IMR-90 (cell line): ENCODE measurements around the gene HINT3. TPM values are rescaled to one million over a fixed set of nuclear protein-coding genes. Genes with fewer than 3 reads are reported as not detected.
A peak's percentile ranks its signal among the peaks of the same experiment; 100 is the strongest.

ENCODE experiments used
- ATAC-seq: fragments of 200-7000 bp; cut with Tn5 transposase; 2 replicates; pipeline ENCODE4 v1.9.1; 2020; ENCODE audit warnings: low read depth, mild to moderate bottlenecking, moderate library complexity
- BruUV-seq: library from RNA; stranded (reverse); fragments of 400-500 nt; replicated peaks from 2 replicates; lab custom pipeline; 2021; lab: Mats Ljungman, UMichigan
- CTCF ChIA-PET: fragments of 300-600 bp; formaldehyde crosslinking; extraction: SDS; loops from one replicate; lab custom pipeline; 2021; ENCODE audit warnings: antibody characterized with exemption; lab: Yijun Ruan, JAX
- POLR2A ChIA-PET: fragments of 300-600 bp; sonication (Branson Sonifier 250); formaldehyde crosslinking; loops from one replicate; lab custom pipeline; 2022; ENCODE audit warnings: antibody characterized with exemption; ENCODE audit not compliant: unreplicated experiment; lab: Charles Lee
- DNase-seq: peaks from one replicate; pipeline ENCODE4 v3.0.0; 2013
- H2AFZ ChIP-seq: replicated peaks from 2 replicates; pipeline ENCODE3; 2013; ENCODE audit warnings: low read length, mild to moderate bottlenecking; ENCODE audit not compliant: poor library complexity
- H2AK5ac ChIP-seq: 2 replicates; pipeline ENCODE4 v1.6.1; 2013; ENCODE audit warnings: low read depth, low read length, inconsistent platforms
- H2AK9ac ChIP-seq: replicated peaks from 2 replicates; pipeline ENCODE3; 2013; ENCODE audit warnings: mild to moderate bottlenecking, low read depth, low read length, moderate library complexity; ENCODE audit not compliant: poor library complexity
- H2BK120ac ChIP-seq: 2 replicates; pipeline ENCODE4 v1.6.1; 2013; ENCODE audit warnings: low read depth, low read length, inconsistent platforms
- H2BK15ac ChIP-seq: 3 replicates; pipeline ENCODE4 v1.6.1; 2013; ENCODE audit warnings: low read depth, low read length, inconsistent platforms
- H2BK20ac ChIP-seq: 2 replicates; pipeline ENCODE4 v1.6.1; 2013; ENCODE audit warnings: low read depth, mild to moderate bottlenecking, inconsistent platforms, low read length, moderate library complexity
- H2BK5ac ChIP-seq: 2 replicates; pipeline ENCODE4 v1.6.1; 2013; ENCODE audit warnings: mild to moderate bottlenecking, low read depth, low read length, inconsistent platforms; ENCODE audit not compliant: poor library complexity, severe bottlenecking
- H3K14ac ChIP-seq: replicated peaks from 2 replicates; pipeline ENCODE4 v1.6.1; 2013; ENCODE audit warnings: low read depth, low read length, inconsistent platforms
- H3K18ac ChIP-seq: 2 replicates; pipeline ENCODE4 v1.6.1; 2013; ENCODE audit warnings: low read depth, low read length, control low read depth
- H3K23ac ChIP-seq: 2 replicates; pipeline ENCODE4 v1.6.1; 2013; ENCODE audit warnings: low read depth, low read length, inconsistent platforms
- H3K27ac ChIP-seq: 2 replicates; pipeline ENCODE4 v1.5.1; 2013; ENCODE audit warnings: mild to moderate bottlenecking, control low read depth, low read length; ENCODE audit not compliant: insufficient read depth
- H3K27me3 ChIP-seq: 2 replicates; pipeline ENCODE4 v1.6.1; 2013; ENCODE audit warnings: low read length; ENCODE audit not compliant: control insufficient read depth, insufficient read depth
- H3K36me3 ChIP-seq: 2 replicates; pipeline ENCODE4 v1.6.1; 2013; ENCODE audit warnings: low read length, mixed read lengths; ENCODE audit not compliant: control insufficient read depth, insufficient read depth
- H3K4ac ChIP-seq: 2 replicates; pipeline ENCODE4 v1.6.1; 2013; ENCODE audit warnings: low read depth, low read length, inconsistent platforms
- H3K4me1 ChIP-seq: 2 replicates; pipeline ENCODE4 v1.6.1; 2013; ENCODE audit warnings: low read length, mixed read lengths; ENCODE audit not compliant: control insufficient read depth, insufficient read depth
- H3K4me2 ChIP-seq: 2 replicates; pipeline ENCODE4 v1.6.1; 2013; ENCODE audit warnings: low read depth, mild to moderate bottlenecking, control low read depth, low read length, moderate library complexity
- H3K4me3 ChIP-seq: 2 replicates; pipeline ENCODE4 v1.5.1; 2013; ENCODE audit warnings: low read depth, mild to moderate bottlenecking, control low read depth, low read length, moderate library complexity; ENCODE audit not compliant: insufficient read depth
- H3K56ac ChIP-seq: 2 replicates; pipeline ENCODE4 v1.6.1; 2013; ENCODE audit warnings: low read length, inconsistent platforms; ENCODE audit not compliant: insufficient read depth; ENCODE audit errors: extremely low read depth
- H3K79me1 ChIP-seq, 2 experiments: 2 replicates each; pipeline ENCODE4 v1.6.1; 2013; ENCODE audit warnings: low read length in 2 of 2, inconsistent platforms in 1 of 2, low read depth in 1 of 2
- H3K9ac ChIP-seq: 2 replicates; pipeline ENCODE4 v1.6.1; 2013; ENCODE audit warnings: low read depth, low read length, control low read depth
- H3K9me1 ChIP-seq: 2 replicates; pipeline ENCODE4 v1.6.1; 2013; ENCODE audit warnings: low read length, inconsistent platforms; ENCODE audit not compliant: insufficient read depth
- H3K9me3 ChIP-seq: 2 replicates; pipeline ENCODE4 v1.6.1; 2013; ENCODE audit warnings: low read length; ENCODE audit not compliant: control insufficient read depth, insufficient read depth
- H4K20me1 ChIP-seq: 2 replicates; pipeline ENCODE4 v1.6.1; 2013; ENCODE audit warnings: low read length, inconsistent platforms; ENCODE audit not compliant: insufficient read depth
- H4K5ac ChIP-seq: 2 replicates; pipeline ENCODE4 v1.6.1; 2013; ENCODE audit warnings: mild to moderate bottlenecking, low read depth, low read length, control low read depth
- H4K8ac ChIP-seq, 2 experiments: 2 replicates each; pipeline ENCODE4 v1.6.1; 2013; ENCODE audit warnings: low read depth in 2 of 2, low read length in 2 of 2, control low read depth in 1 of 2, inconsistent platforms in 1 of 2
- H4K91ac ChIP-seq: 2 replicates; pipeline ENCODE4 v1.6.1; 2013; ENCODE audit warnings: low read depth, low read length, inconsistent platforms; ENCODE audit not compliant: insufficient read depth
- CEBPB ChIP-seq: IDR thresholded peaks from 2 replicates; pipeline ENCODE4 v1.6.1; 2012; ENCODE audit warnings: low read depth, low read length, improper control_type of control experiment
- CHD1 ChIP-seq: IDR thresholded peaks from 2 replicates; pipeline ENCODE4 v1.6.1; 2012; ENCODE audit warnings: low read depth, low read length, improper control_type of control experiment
- FOS ChIP-seq: fragments of 150-350 bp; IDR thresholded peaks from 2 replicates; pipeline ENCODE4 v1.6.1; 2016; ENCODE audit warnings: low read depth, low read length
- MAFK ChIP-seq: IDR thresholded peaks from 2 replicates; pipeline ENCODE4 v1.6.1; 2012; ENCODE audit warnings: low read depth, low read length, improper control_type of control experiment
- MAZ ChIP-seq: IDR thresholded peaks from 2 replicates; pipeline ENCODE4 v1.6.1; 2012; ENCODE audit warnings: low read depth, mild to moderate bottlenecking, low read length, improper control_type of control experiment, moderate library complexity, borderline replicate concordance
- MXI1 ChIP-seq: IDR thresholded peaks from 2 replicates; pipeline ENCODE4 v1.6.1; 2012; ENCODE audit warnings: low read depth, mild to moderate bottlenecking, low read length, moderate library complexity, borderline replicate concordance
- NFE2L2 ChIP-seq: fragments of 150-350 bp; IDR thresholded peaks from 2 replicates; pipeline ENCODE4 v1.6.1; 2016; ENCODE audit warnings: low read depth, mild to moderate bottlenecking, low read length
- POLR2A ChIP-seq: IDR thresholded peaks from 2 replicates; pipeline ENCODE4 v1.6.1; 2012; ENCODE audit warnings: mild to moderate bottlenecking, low read depth, low read length
- RAD21 ChIP-seq: IDR thresholded peaks from 2 replicates; pipeline ENCODE4 v1.6.1; 2012; ENCODE audit warnings: low read length, improper control_type of control experiment
- RCOR1 ChIP-seq: IDR thresholded peaks from 2 replicates; pipeline ENCODE4 v1.6.1; 2012; ENCODE audit warnings: mild to moderate bottlenecking, low read length, improper control_type of control experiment; ENCODE audit not compliant: insufficient replicate concordance
- RFX5 ChIP-seq: IDR thresholded peaks from 2 replicates; pipeline ENCODE4 v1.8.0; 2012; ENCODE audit warnings: low read depth, mild to moderate bottlenecking, low read length, moderate library complexity
- USF2 ChIP-seq: fragments of 150-350 bp; IDR thresholded peaks from 2 replicates; pipeline ENCODE4 v1.6.1; 2017; ENCODE audit warnings: mild to moderate bottlenecking, antibody characterized with exemption, low read length, low read depth
- WGBS, 2 experiments: methylation state at CpG; one replicate each; pipeline versions ENCODE4 v1.1.5 to v1.1.7; 2013; ENCODE audit warnings: missing lambda C conversion rate in 2 of 2; ENCODE audit not compliant: insufficient read length in 1 of 2; ENCODE audit errors: extremely low coverage in 2 of 2; 5-methylcytosine and 5-hydroxymethylcytosine counted together
- dilution Hi-C: fragments of 300-500 bp; cut with HindIII; formaldehyde crosslinking; loops from one replicate; pipeline ENCODE4 v1.14.3; 2018; ENCODE audit warnings: low sequenced_read_pairs; ENCODE audit not compliant: unreplicated experiment
- in situ Hi-C: fragments of 300-500 bp; cut with MboI; formaldehyde crosslinking; loops from 3 replicates; pipeline ENCODE4 v1.14.3; 2019; ENCODE audit warnings: low sequenced_read_pairs, inconsistent platforms, mixed read lengths
- intact Hi-C: fragments of 100-400 bp; cut with micrococcal nuclease; formaldehyde crosslinking; loops from 2 replicates; pipeline ENCODE4 v1.10.0; 2022
- polyA plus RNA-seq, 3 experiments: library from polyadenylated mRNA; depleted of rRNA; stranded (reverse); fragments of >200 nt; gene quantifications; 2 replicates each; pipeline ENCODE4 v1.2.3, GENCODE V29; 2012; ENCODE audit warnings: low replicate concordance in 1 of 3
- total RNA-seq: library from RNA; depleted of rRNA; stranded (reverse); fragments of >200 nt; gene quantifications from 2 replicates; pipeline ENCODE4 v1.2.3, GENCODE V29; 2012
- TF ChIP-seq, protein P1 (sequence below): fragments of 150-350 bp; IDR thresholded peaks from 2 replicates; pipeline ENCODE4 v1.6.1; 2016; ENCODE audit warnings: low read depth, mild to moderate bottlenecking, low read length, moderate library complexity, borderline replicate concordance
- TF ChIP-seq, protein P2 (sequence below): conservative IDR thresholded peaks from 2 replicates; pipeline ENCODE4 v1.5.1; 2012; ENCODE audit warnings: mild to moderate bottlenecking, low read depth, low read length, improper control_type of control experiment

Gene HINT3
- total and polyA plus RNA-seq, 2 of the 4 experiments (the other 2 are of a cell fraction) = 3.4 to 6.5 TPM

DNA sequence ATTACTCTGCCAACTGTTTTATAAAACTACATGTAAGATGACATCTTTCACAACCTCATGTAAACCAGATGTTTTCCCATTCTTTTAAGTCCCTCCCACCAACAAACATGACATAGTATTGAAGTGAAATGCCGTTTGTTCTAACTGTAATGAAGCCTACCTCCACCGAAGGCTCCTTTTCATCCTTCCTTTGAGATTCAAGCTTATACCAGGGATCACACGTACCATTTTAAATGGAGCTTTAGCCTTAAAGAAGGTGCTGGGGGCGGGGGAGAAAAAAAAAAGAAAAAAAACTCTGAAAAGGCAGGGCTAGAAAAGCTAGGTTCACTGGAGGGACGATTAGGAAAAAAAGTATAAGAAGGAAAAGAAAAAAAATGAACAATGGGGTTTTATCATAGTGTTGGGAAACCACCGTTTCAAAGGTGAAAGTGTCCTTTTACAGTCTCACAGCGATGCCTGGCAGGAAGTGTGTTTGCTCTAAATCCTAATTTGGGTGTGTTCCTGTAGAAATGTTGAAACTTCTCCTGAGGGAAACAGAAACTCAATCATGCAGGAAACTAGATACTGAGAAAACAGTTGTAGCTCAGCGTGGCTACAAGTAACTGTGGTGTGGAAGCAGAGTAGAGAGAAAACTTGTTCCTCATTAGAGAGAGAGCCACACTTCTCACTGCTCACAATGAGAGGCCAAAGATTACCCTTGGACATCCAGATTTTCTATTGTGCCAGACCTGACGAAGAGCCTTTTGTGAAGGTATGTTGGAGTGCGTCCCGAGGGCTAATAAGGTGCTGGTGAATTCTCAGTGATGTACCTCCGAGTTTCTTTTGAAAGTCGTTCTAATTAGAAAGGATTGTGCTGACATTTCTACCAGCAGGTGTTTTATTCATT lies 37.6 kb upstream of the HINT3 start:
- DNase-seq (peak; percentile 90), ATAC-seq (peak; percentile 79)
- Histone ChIP-seq H3K36me3 (peaks cover 18% of the 10 kb centered on the region), H3K9ac (peak overlapping the region; percentile 79), H3K27me3 (no peaks in the 10 kb centered on the region), H3K4me2 (peak overlapping the region; percentile 79), H3K4me3 (peak overlapping the region; percentile 39), H3K27ac (peak overlapping the region; percentile 95), H4K8ac (peak overlapping the region; percentile 43 to 64), H3K23ac (no peak overlapping the region), H3K79me1 (no peaks in the 10 kb centered on the region), H4K20me1 (no peaks in the 10 kb centered on the region), H2AFZ (no peak overlapping the region), H2BK20ac (peak overlapping the region; percentile 81), H3K4me1 (peaks cover 7% of the 10 kb centered on the region), H3K14ac (peak overlapping the region; percentile 77), H3K18ac (peak overlapping the region; percentile 92), H4K5ac (peak overlapping the region; percentile 98), H3K4ac (peak overlapping the region; percentile 74), H4K91ac (peak overlapping the region; percentile 57), H3K56ac (peak overlapping the region; percentile 46; the same call in 1 of the 2 replicates), H2AK9ac (peak overlapping the region; percentile 83), H3K9me3 (no peaks in the 10 kb centered on the region), H3K9me1 (peaks cover 12% of the 10 kb centered on the region), H2BK120ac (peak overlapping the region; percentile 64), H2BK15ac (peak overlapping the region; percentile 88; the same call in 2 of the 3 replicates), H2BK5ac (peak overlapping the region; percentile 86), H2AK5ac (peak overlapping the region; percentile 75)
- 57% methylated on average over 1 of the region's 13 CpGs; no CpG with 5 or more reads in 1 of the 2 experiments for WGBS, 2 experiments
- ChIA-PET CTCF (interaction anchor here (0.6 kb wide), 2 partner anchors 128 to 967 kb away, joined by 3 read pairs; partner anchors contain the start of gene NCOA7), POLR2A (no interaction called here)
- dilution Hi-C loops (no loop called here), intact Hi-C loops (no loop called here), in situ Hi-C loops (no loop called here)
- BruUV-seq = no TSS peak
- TF ChIP-seq POLR2A (peak; percentile 74), MAFK (no peak), MXI1 (no peak), RFX5 (no peak), CHD1 (no peak), NFE2L2 (no peak), CEBPB (peak; percentile 77), USF2 (no peak), MAZ (no peak), RCOR1 (no peak), FOS (no peak), RAD21 (no peak)
- TF ChIP-seq, protein P1, sequence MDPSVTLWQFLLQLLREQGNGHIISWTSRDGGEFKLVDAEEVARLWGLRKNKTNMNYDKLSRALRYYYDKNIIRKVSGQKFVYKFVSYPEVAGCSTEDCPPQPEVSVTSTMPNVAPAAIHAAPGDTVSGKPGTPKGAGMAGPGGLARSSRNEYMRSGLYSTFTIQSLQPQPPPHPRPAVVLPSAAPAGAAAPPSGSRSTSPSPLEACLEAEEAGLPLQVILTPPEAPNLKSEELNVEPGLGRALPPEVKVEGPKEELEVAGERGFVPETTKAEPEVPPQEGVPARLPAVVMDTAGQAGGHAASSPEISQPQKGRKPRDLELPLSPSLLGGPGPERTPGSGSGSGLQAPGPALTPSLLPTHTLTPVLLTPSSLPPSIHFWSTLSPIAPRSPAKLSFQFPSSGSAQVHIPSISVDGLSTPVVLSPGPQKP = peak; percentile 95
- TF ChIP-seq, protein P2, sequence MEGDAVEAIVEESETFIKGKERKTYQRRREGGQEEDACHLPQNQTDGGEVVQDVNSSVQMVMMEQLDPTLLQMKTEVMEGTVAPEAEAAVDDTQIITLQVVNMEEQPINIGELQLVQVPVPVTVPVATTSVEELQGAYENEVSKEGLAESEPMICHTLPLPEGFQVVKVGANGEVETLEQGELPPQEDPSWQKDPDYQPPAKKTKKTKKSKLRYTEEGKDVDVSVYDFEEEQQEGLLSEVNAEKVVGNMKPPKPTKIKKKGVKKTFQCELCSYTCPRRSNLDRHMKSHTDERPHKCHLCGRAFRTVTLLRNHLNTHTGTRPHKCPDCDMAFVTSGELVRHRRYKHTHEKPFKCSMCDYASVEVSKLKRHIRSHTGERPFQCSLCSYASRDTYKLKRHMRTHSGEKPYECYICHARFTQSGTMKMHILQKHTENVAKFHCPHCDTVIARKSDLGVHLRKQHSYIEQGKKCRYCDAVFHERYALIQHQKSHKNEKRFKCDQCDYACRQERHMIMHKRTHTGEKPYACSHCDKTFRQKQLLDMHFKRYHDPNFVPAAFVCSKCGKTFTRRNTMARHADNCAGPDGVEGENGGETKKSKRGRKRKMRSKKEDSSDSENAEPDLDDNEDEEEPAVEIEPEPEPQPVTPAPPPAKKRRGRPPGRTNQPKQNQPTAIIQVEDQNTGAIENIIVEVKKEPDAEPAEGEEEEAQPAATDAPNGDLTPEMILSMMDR = no peak
